T-helper 1 cell (primary cell): ENCODE data around the gene SETBP1.

Experiments used
- DNase-seq, 5 donors: peaks; one replicate each; pipeline ENCODE4 v3.0.0-alpha.2; 2012 to 2020

The SETBP1 gene

GRCh38 chr18:44848644-44849335 is 168.1 kb downstream of the SETBP1 start:
- no peak for DNase-seq

- DNase-seq: no peak
Measured at GRCh38 chr18:44849361-44849760, 168.7 kb downstream of the SETBP1 start.

GRCh38 chr18:44850001-44850400 is 169.3 kb downstream of the SETBP1 start:
- no peak for DNase-seq

- DNase-seq: no peak
Measured at GRCh38 chr18:44851856-44852621, 171.4 kb downstream of the SETBP1 start.

GRCh38 chr18:44852818-44853217 is 172.1 kb downstream of the SETBP1 start:
- no peak for DNase-seq

- DNase-seq: no peak
Measured at GRCh38 chr18:44853430-44853829, 172.7 kb downstream of the SETBP1 start.

GRCh38 chr18:44855681-44856080 is 175.0 kb downstream of the SETBP1 start:
- no peak for DNase-seq

GRCh38 chr18:44856157-44856556 is 175.5 kb downstream of the SETBP1 start:
- no peak for DNase-seq

GRCh38 chr18:44857081-44857480 is 176.4 kb downstream of the SETBP1 start:
- DNase-seq: no peak

GRCh38 chr18:44857744-44858491 is 177.2 kb downstream of the SETBP1 start:
- no peak for DNase-seq

GRCh38 chr18:44859263-44859662 is 178.6 kb downstream of the SETBP1 start:
- no peak for DNase-seq

- DNase-seq: no peak
Measured at GRCh38 chr18:44859751-44860439, 179.2 kb downstream of the SETBP1 start.

- DNase-seq: no peak
Measured at GRCh38 chr18:44862112-44862511, 181.4 kb downstream of the SETBP1 start.

GRCh38 chr18:44866103-44866502 is 185.4 kb downstream of the SETBP1 start:
- no peak for DNase-seq

- no peak for DNase-seq
Measured at GRCh38 chr18:44869533-44869932, 188.8 kb downstream of the SETBP1 start.

- DNase-seq: no peak
Measured at GRCh38 chr18:44870631-44871502, 190.2 kb downstream of the SETBP1 start.

GRCh38 chr18:44871771-44872170 is 191.1 kb downstream of the SETBP1 start:
- DNase-seq: no peak

GRCh38 chr18:44876024-44876423 is 195.3 kb downstream of the SETBP1 start:
- DNase-seq: no peak

GRCh38 chr18:44876755-44877154 is 196.1 kb downstream of the SETBP1 start:
- DNase-seq: no peak

- DNase-seq: no peak
Measured at GRCh38 chr18:44878335-44878734, 197.6 kb downstream of the SETBP1 start.

GRCh38 chr18:44880170-44880569 is 199.5 kb downstream of the SETBP1 start:
- no peak for DNase-seq
